Type B pancreatic cell (in vitro differentiated cells): ENCODE data around the gene RRP9. TPM values are rescaled to one million over a fixed set of nuclear protein-coding genes. Genes with fewer than 3 reads are reported as not detected.

Experiments
- DNase-seq: peaks from one replicate; pipeline ENCODE4 v3.0.0; 2021; ENCODE audit warnings: mixed read lengths; ENCODE audit not compliant: unreplicated experiment; ENCODE audit errors: extremely low spot score
- H3K27ac Mint-ChIP-seq: 2 replicates; pipeline ENCODE4 v1.8.0; 2021; ENCODE audit warnings: mild to moderate bottlenecking, mixed read lengths
- H3K27me3 Mint-ChIP-seq: 2 replicates; pipeline ENCODE4 v1.8.0; 2021; ENCODE audit warnings: mixed read lengths
- H3K36me3 Mint-ChIP-seq: 2 replicates; pipeline ENCODE4 v1.8.0; 2021; ENCODE audit warnings: mixed read lengths
- H3K4me1 Mint-ChIP-seq: one replicate; pipeline ENCODE4 v1.8.0; 2021; ENCODE audit warnings: mixed read lengths; ENCODE audit not compliant: unreplicated experiment
- H3K4me3 Mint-ChIP-seq: 2 replicates; pipeline ENCODE4 v1.8.0; 2021; ENCODE audit warnings: mild to moderate bottlenecking, mixed read lengths
- H3K9me3 Mint-ChIP-seq: 2 replicates; pipeline ENCODE4 v1.8.0; 2021; ENCODE audit warnings: mixed read lengths
- CTCF ChIP-seq: fragments of 200-600 bp; sonication (generic); conservative IDR thresholded peaks from 2 replicates; pipeline ENCODE4 v1.5.0; 2021; ENCODE audit warnings: antibody characterized with exemption, mild to moderate bottlenecking
- total RNA-seq: library from RNA; stranded (reverse); gene quantifications from 2 replicates; pipeline ENCODE4 v1.2.1, GENCODE V29; 2021; ENCODE audit warnings: low replicate concordance

The RRP9 gene
- total RNA-seq, 1 donor from 2014 or later, result 30.0 TPM

DNA sequence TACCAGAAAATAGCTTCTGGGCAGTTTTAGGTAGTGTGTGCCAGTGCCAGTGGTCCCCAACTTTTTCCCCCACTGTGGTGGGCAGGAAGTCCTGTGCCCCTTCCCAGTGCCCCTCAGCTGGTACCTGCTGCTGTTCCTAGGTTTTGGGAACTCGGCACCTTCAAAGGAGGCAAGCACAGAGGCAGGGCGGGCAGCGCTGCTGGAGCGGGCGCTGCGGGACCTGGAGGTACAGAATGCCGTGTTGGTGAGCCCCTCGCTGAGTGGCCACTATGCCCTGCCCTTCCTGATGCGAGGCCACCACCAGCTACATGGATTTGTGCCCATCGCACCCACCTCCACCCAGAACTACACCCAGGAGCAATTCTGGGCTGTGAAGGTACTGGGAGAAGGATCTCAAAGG lies 38.5 kb upstream of the RRP9 start:
- Mint-ChIP-seq H3K4me1 (peaks cover 18% of the 10 kb centered on the region), H3K27me3 (no peaks in the 10 kb centered on the region), H3K36me3 (no peaks in the 10 kb centered on the region), H3K4me3 (no peak overlapping the region), H3K27ac (no peak overlapping the region), H3K9me3 (no peaks in the 10 kb centered on the region)
- no peak for TF ChIP-seq CTCF
- DNase-seq, result no peak

DNA sequence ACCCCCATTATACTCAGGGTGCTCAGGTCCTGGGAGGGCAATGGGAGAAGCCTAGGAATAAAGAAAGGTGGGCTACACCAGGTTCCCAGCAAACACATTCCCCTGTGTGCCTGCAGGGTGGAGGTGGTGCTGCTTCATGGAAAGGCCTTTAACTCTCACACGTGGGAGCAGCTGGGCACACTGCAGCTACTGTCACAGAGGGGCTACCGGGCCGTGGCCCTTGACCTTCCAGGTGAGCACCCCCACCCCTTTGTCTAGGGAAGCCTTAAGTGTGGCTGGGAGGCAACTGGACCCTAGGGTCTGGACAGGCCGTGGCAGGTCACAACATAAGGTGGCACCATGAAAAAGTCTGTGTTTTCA lies 36.4 kb upstream of the RRP9 start:
- Mint-ChIP-seq H3K4me3 (no peak overlapping the region), H3K27ac (no peak overlapping the region), H3K9me3 (no peaks in the 10 kb centered on the region), H3K27me3 (no peaks in the 10 kb centered on the region), H3K36me3 (no peaks in the 10 kb centered on the region), H3K4me1 (peaks cover 21% of the 10 kb centered on the region)
- no peak for TF ChIP-seq CTCF
- DNase-seq, result no peak

DNA sequence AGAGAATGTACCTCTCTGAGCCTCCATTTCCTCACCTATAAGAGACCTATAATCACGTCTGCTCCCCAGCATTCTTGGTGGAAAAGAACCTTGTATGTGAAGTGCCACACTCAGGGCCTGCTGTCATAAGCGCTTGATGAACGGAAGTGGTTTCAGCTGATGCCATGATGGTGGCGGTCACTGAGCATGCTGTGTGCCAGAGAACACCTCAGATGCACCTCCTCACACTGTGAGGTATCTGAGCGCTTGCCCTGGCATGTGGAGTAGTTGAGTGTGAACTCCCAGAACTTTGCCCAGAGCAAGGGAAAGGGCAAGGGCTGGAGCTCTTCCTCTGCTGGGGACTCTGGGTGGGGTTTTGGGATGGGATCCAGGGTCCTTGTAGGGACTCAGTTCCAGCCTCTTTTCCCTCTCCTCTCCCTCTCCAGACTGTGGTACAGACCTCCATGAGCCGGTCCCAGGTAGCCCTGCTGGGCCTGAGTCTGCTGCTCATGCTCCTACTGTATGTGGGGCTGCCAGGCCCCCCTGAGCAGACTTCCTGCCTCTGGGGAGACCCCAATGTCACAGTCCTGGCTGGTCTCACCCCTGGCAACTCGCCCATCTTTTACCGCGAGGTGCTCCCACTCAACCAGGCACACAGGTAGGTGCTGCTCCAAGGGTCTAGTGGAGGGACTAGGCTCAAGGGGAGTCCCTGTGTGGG lies 35.9 kb upstream of the RRP9 start:
- H3K9me3 Mint-ChIP-seq, result no peaks in the 10 kb centered on the region
- H3K27ac Mint-ChIP-seq, result no peak overlapping the region
- H3K4me1 Mint-ChIP-seq, result peaks cover 17% of the 10 kb centered on the region
- DNase-seq, result no peak
- no peak for TF ChIP-seq CTCF
- H3K36me3 Mint-ChIP-seq, result no peaks in the 10 kb centered on the region
- peak overlapping the region; percentile 15 for H3K4me3 Mint-ChIP-seq
- no peaks in the 10 kb centered on the region for H3K27me3 Mint-ChIP-seq

- DNase-seq, result no peak
- H3K9me3 Mint-ChIP-seq, result no peaks in the 10 kb centered on the region
- peak; percentile 32 for TF ChIP-seq CTCF
- peak overlapping the region; percentile 61 for H3K27ac Mint-ChIP-seq
- no peaks in the 10 kb centered on the region for H3K27me3 Mint-ChIP-seq
- H3K4me3 Mint-ChIP-seq, result peak overlapping the region; percentile 90
- H3K4me1 Mint-ChIP-seq, result peaks cover 12% of the 10 kb centered on the region
- H3K36me3 Mint-ChIP-seq, result no peaks in the 10 kb centered on the region
Measured at GRCh38 chr3:51975852-51976549, 34.3 kb upstream of the RRP9 start.

GRCh38 chr3:51974963-51975851 lies 33.5 kb upstream of the RRP9 start, which contains the start of gene ABHD14A:
Gene ABHD14A, plus strand, starts transcription at chr3:51975064. Its CDS starts 72 bp downstream, at chr3:51975136.
- Mint-ChIP-seq H3K36me3 (no peaks in the 10 kb centered on the region), H3K4me3 (peak within 1 kb of the TSS; percentile 95), H3K27me3 (no peaks in the 10 kb centered on the region), H3K4me1 (peaks cover 15% of the 10 kb centered on the region), H3K9me3 (no peaks in the 10 kb centered on the region), H3K27ac (peak within 1 kb of the TSS; percentile 83)
- no peak for DNase-seq
- no peak for TF ChIP-seq CTCF
